ENCODE data around the gene FARP1. TPM values are rescaled to one million over a fixed set of nuclear protein-coding genes. Genes with fewer than 3 reads are reported as not detected.

The FARP1 gene
- polyA plus RNA-seq, 1 of the 3 experiments (the other 2 are of a cell fraction): 12.0 TPM

GRCh38 chr13:98328511-98328910, 185.6 kb downstream of the FARP1 start:
- Histone ChIP-seq H3K36me3 (replicated peaks in 1 of 2; ENCODE audit: control insufficient read depth in 1 of 2, insufficient read depth in 2 of 2, low read length in 1 of 2) (no peaks in the 10 kb centered on the region), H2AFZ (ENCODE audit: low read depth) (no peak overlapping the region), H3K27me3 (ENCODE audit: insufficient read depth) (no peaks in the 10 kb centered on the region), H3K27ac (ENCODE audit: low read depth in 2 of 2, low read length in 1 of 2) (no peak overlapping the region), H3K9me3 (no peaks in the 10 kb centered on the region), H3K4me1 (ENCODE audit: control insufficient read depth in 1 of 2, insufficient read depth in 2 of 2, low read depth in 1 of 2, low read length in 1 of 2) (peaks cover 6 to 7% of the 10 kb centered on the region in 2 experiments; a peak in 2 of 4 replicates), H3K4me3 (ENCODE audit: low read depth in 2 of 2, low read length in 1 of 2) (no peak overlapping the region), H3K9me2 (no peaks in the 10 kb centered on the region), H3K79me2 (ENCODE audit: insufficient read depth) (peaks cover 5% of the 10 kb centered on the region; the same call in 1 of the 2 replicates), H3F3A (replicated peaks; ENCODE audit: insufficient read depth) (no peaks in the 10 kb centered on the region), H4K20me1 (ENCODE audit: insufficient read depth) (no peaks in the 10 kb centered on the region), H3K9ac (no peak overlapping the region), H3K4me2 (no peak overlapping the region)
- TF ChIP-seq CTCF (IDR thresholded peaks at IDR 0.05) (no peak), RAD21 (IDR thresholded peaks at IDR 0.05; ENCODE audit: low read length) (no peak), MXI1 (IDR thresholded peaks at IDR 0.05; ENCODE audit: low read depth, low read length) (no peak), PBX3 (IDR thresholded peaks at IDR 0.05) (no peak), MEF2A (IDR thresholded peaks at IDR 0.05; ENCODE audit: borderline replicate concordance, low read depth) (no peak), GATA2 (CRISPR knock-in tag; IDR thresholded peaks at IDR 0.05) (no peak), GABPA (IDR thresholded peaks at IDR 0.05; ENCODE audit: low read depth) (no peak)
- CTCF ChIA-PET: no interaction called here
- 96% methylated on average over 8 of the region's 8 CpGs for WGBS (ENCODE audit: low lambda C conversion rate)
- POLR2A ChIA-PET: no interaction called here
- DNase-seq: no peak

GRCh38 chr13:98332222-98332621, 189.3 kb downstream of the FARP1 start:
- H3K36me3 ChIP-seq (replicated peaks in 1 of 2; ENCODE audit: control insufficient read depth in 1 of 2, insufficient read depth in 2 of 2, low read length in 1 of 2): no peaks in the 10 kb centered on the region
- no peaks in the 10 kb centered on the region for H3K9me3 ChIP-seq
- H3K4me3 ChIP-seq (ENCODE audit: low read depth in 2 of 2, low read length in 1 of 2): no peak overlapping the region
- no peaks in the 10 kb centered on the region for H3K9me2 ChIP-seq
- H2AFZ ChIP-seq (ENCODE audit: low read depth): no peak overlapping the region
- DNase-seq: no peak
- peaks cover 5 to 6% of the 10 kb centered on the region in 2 experiments; a peak in 2 of 4 replicates for H3K4me1 ChIP-seq (ENCODE audit: control insufficient read depth in 1 of 2, insufficient read depth in 2 of 2, low read depth in 1 of 2, low read length in 1 of 2)
- no peak overlapping the region for H3K4me2 ChIP-seq
- 90% methylated on average over 2 of the region's 2 CpGs for WGBS (ENCODE audit: low lambda C conversion rate)
- no peaks in the 10 kb centered on the region for H4K20me1 ChIP-seq (ENCODE audit: insufficient read depth)
- ChIA-PET CTCF (no interaction called here), POLR2A (no interaction called here)
- no peak overlapping the region for H3K27ac ChIP-seq (ENCODE audit: low read depth in 2 of 2, low read length in 1 of 2)
- no peak overlapping the region for H3K9ac ChIP-seq
- TF ChIP-seq SIN3A (IDR thresholded peaks at IDR 0.05; ENCODE audit: borderline replicate concordance, low read depth, low read length): no peak
- TF ChIP-seq ZBTB33 (IDR thresholded peaks at IDR 0.05; ENCODE audit: borderline replicate concordance, low read depth): no peak
- TF ChIP-seq EP300 (IDR thresholded peaks at IDR 0.05; ENCODE audit: borderline replicate concordance in 1 of 2, low read depth in 1 of 2, low read length in 1 of 2): no peak
- no peak for TF ChIP-seq JUND (IDR thresholded peaks at IDR 0.05)
- no peak for TF ChIP-seq PBX3 (IDR thresholded peaks at IDR 0.05)
- H3F3A ChIP-seq (replicated peaks; ENCODE audit: insufficient read depth): no peaks in the 10 kb centered on the region
- no peaks in the 10 kb centered on the region for H3K27me3 ChIP-seq (ENCODE audit: insufficient read depth)
- peaks cover 5% of the 10 kb centered on the region; the same call in 1 of the 2 replicates for H3K79me2 ChIP-seq (ENCODE audit: insufficient read depth)
